ENCODE data around the gene TNP1.

Gene TNP1

GRCh38 chr2:216842636-216843035 lies 17.2 kb downstream of the TNP1 start:
- DNase-seq (ENCODE audit: low read depth in 3 of 3): no peak

- no peak for DNase-seq (ENCODE audit: low read depth in 3 of 3)
Measured at GRCh38 chr2:216839688-216840087, 20.2 kb downstream of the TNP1 start.

- DNase-seq (ENCODE audit: low read depth in 3 of 3): no peak
Measured at GRCh38 chr2:216838151-216838550, 21.7 kb downstream of the TNP1 start.

- DNase-seq (ENCODE audit: low read depth in 3 of 3): no peak
Measured at GRCh38 chr2:216837740-216838139, 22.1 kb downstream of the TNP1 start.

GRCh38 chr2:216833061-216833460 lies 26.8 kb downstream of the TNP1 start:
- no peak for DNase-seq (ENCODE audit: low read depth in 3 of 3)

- DNase-seq (ENCODE audit: low read depth in 3 of 3): no peak
Measured at GRCh38 chr2:216830346-216830745, 29.5 kb downstream of the TNP1 start.

GRCh38 chr2:216829533-216829932 lies 30.3 kb downstream of the TNP1 start:
- DNase-seq (ENCODE audit: low read depth in 3 of 3): no peak

- DNase-seq (ENCODE audit: low read depth in 3 of 3): no peak
Measured at GRCh38 chr2:216827073-216827720, 32.7 kb downstream of the TNP1 start.

- DNase-seq (ENCODE audit: low read depth in 3 of 3): no peak
Measured at GRCh38 chr2:216822470-216822869, 37.4 kb downstream of the TNP1 start.

GRCh38 chr2:216820709-216821108 lies 39.2 kb downstream of the TNP1 start:
- no peak for DNase-seq (ENCODE audit: low read depth in 3 of 3)

GRCh38 chr2:216819766-216820165 lies 40.1 kb downstream of the TNP1 start:
- no peak for DNase-seq (ENCODE audit: low read depth in 3 of 3)

- no peak for DNase-seq (ENCODE audit: low read depth in 3 of 3)
Measured at GRCh38 chr2:216819055-216819454, 40.8 kb downstream of the TNP1 start.

GRCh38 chr2:216810399-216811160 lies 49.3 kb downstream of the TNP1 start:
- no peak for DNase-seq (ENCODE audit: low read depth in 3 of 3)
